Fibroblast of skin of abdomen (primary cell): Measurements from ENCODE around the gene LRFN5.
A peak's percentile ranks its signal among the peaks of the same experiment; 100 is the strongest.
"Not testable (repeated sequence)": the region's sequence is repeated elsewhere in the genome, so short reads cannot be mapped to it uniquely, and the experiment has no call there.

Source experiments
- DNase-seq: peaks from one replicate; pipeline ENCODE4 v3.0.0-alpha.2; 2013

LRFN5 gene

DNA sequence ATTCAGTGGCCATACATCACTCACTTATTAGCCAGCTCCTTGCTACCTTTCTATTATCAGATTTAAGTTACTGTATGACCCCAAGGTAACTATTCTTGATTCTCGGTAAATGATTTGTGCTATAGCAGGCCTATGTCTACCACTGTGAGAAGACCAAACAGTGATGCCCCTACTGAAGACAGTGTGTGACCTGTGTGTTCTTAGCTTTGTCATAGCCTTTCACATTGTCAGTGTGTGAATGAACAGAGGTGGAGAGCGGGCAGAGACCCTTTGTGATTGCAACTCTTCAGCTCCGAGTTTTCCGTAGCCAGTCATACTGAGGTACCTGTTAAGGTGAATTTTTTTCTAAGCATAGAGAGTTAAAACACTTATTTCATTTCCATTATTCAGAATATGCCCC lies 294.0 kb downstream of the LRFN5 start:
- DNase-seq, result no peak

DNA sequence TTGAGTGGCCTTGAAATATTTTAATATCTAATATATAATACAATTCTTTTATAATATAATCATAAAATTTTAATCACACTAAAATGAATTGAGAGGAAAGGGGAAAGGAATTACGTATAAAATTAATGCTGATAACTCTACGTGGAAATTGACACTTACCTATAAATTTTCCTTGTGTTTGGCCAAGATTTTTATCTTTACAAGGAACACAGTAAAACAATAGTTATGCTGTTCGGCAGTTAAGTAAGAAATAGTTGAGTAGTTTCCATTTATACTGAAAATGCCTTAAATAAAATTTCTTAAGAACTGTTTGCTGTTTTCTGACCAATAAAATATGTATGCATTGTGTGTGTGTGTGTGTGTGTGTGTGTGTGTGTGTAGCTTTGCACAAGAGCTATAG lies 294.4 kb downstream of the LRFN5 start:
- DNase-seq, result no peak

DNA sequence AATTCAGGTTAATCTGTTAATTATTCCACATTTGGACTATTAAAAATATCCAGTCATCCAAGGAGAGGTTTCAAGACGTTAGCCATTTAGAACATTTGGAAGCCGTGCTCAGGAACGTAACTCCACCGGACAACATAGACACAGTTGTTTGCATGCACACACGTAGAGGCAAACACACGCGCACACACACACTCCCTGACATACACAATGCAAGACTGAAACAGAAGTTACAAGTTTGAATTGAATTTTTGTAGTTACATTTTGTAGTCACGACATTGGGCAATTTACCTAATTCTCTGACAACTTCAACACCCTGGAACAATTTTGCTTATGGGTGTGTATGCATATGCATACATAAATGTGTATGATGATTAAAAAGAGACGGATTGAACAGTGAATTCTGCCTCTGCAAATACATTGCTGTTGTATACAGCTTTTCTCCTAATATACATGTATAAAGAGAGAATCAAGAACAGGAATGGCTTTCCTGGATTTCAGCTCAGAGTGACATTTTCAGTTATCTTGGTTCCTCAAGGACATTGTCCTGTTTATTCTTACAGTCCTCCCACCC lies 298.8 kb downstream of the LRFN5 start:
- no peak for DNase-seq

DNA sequence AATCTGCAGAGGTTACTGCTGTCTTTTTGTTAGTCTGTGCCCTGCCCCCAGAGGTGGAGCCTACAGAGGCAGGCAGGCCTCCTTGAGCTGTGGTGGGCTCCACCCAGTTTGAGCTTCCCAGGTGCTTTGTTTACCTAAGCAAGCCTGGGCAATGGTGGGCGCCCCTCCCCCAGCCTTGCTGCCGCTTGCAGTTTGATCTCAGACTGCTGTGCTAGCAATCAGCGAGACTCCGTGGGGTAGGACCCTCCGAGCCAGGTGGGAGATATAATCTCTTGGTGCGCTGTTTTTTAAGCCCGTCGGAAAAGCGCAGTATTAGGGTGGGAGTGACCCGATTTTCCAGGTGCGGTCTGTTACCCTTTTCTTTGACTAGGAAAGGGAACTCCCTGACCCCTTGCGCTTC lies 304.5 kb downstream of the LRFN5 start:
- not testable (repeated sequence) for DNase-seq

DNA sequence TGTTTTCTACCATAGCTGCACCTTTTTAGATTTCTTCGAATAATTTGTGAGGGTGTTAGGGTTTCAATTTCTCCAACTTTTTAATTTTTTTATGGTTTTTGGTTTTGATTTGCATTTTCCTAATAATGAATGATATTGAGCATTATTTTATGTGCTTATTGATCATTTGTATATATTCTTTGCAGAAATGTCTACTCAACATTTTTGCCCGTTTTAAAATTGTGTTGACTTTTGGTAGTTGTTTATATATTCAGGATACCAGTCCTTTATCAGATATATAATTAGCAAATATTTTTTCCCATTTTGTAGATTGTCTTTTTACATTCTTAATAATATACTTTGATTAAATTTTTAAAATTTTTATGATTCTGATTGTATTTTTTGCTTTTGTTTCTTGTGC lies 306.7 kb downstream of the LRFN5 start:
- no peak for DNase-seq

DNA sequence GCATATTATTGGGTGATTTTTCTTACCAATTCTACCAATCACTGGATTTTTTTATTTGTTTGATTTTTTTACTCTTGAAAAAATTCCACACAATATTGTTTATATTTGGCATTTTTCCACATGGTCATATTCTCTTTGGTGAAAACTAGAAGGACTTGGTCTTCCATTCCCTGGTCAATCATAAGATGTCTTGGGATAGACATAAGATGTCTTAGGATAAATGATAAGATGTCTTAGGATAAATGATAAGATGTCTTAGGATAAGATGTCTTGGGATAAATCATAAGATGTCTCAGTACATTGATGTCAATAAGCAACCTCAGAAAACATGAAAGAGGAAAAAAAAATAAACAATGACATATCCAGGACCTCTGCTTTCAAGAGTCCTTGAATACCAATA lies 309.1 kb downstream of the LRFN5 start:
- DNase-seq, result no peak

DNA sequence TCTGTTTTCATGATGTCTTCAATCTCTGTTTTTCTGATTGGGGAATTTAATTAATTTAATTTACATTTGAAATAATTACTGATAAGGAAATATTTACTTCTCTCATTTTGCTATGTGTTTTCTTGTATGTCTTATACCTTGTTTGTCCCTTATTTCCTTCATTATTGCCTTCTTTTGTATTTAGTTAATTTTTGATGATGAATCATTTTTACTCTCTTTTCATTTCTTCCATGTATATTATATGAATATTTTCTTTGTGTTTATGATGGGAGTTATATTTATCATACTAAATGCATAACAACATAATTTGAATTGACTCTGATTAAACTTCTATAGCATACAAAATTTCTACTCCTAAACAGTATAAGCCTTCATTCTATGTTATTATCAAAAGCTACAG lies 309.6 kb downstream of the LRFN5 start:
- no peak for DNase-seq

DNA sequence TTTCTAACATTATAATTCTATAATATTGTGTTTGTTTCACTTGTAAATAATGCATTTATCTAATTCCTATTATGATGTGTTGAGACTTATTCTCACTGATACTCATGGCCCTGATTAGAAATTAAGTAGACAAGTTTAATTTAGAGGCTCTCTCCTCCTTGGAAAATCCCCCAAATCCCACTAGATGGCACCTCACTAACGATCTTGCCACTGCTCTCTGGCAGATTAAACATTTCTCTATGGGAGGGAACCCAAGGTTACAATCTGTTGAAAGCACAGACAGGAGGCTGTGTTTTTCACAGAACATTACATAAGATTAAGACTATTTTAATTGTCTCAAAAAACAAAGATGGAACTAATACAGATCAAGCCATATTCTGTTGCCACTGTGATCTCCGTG lies 318.7 kb downstream of the LRFN5 start:
- peak; percentile 56 for DNase-seq

DNA sequence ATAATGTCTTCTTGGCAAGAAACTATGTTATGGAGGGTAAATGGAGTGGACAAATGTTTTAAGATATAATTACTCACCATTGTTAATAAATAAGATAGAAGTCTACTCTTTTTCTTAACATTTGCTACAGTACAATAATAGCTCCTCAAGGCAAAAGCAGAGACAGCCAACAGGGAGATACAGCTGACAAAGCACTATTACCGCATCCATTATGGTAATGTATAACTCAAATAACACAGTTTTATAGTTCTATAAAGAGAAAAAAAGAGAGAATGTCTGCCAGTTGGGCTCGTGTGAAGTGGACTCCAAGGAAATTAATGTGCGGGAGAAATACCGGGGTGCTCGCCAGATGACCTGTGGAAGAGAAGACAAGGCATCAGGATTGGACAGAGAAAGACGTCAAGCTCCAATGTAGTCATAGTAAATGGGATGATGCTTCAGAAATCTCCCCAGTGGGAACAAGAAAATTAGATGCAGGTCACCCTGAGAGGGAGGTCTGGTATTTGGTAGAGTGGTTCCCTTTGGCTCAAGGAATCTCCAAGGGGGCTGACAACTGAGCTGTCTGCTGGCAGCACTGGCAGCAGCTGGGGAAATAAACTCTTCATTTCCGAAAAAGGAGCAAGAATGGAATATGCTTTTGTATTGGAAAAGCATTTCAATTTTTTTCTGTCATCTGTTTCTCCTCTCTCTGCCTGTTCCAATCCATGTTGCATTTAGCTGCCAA lies 343.9 kb downstream of the LRFN5 start:
- peak; percentile 1 for DNase-seq
